HG03108 (cell line): ENCODE results near the gene KIF3C.
"Not testable (repeated sequence)": the region's sequence is repeated elsewhere in the genome, so short reads cannot be mapped to it uniquely, and the experiment has no call there.

Experiments used
- ATAC-seq: cut with Tn5 transposase; IDR thresholded peaks from one replicate; pipeline ENCODE4 v1.9.1; 2021; ENCODE audit warnings: moderate library complexity; ENCODE audit not compliant: unreplicated experiment

Gene KIF3C

GRCh38 chr2:26000561-26001082, 18.3 kb upstream of the KIF3C start:
- ATAC-seq = no peak

- ATAC-seq = not testable (repeated sequence)
Observed at GRCh38 chr2:25999406-25999805, 17.1 kb upstream of the KIF3C start.

- not testable (repeated sequence) for ATAC-seq
Observed at GRCh38 chr2:25998816-25999383, 16.6 kb upstream of the KIF3C start.

- ATAC-seq = no peak
Observed at GRCh38 chr2:25996844-25997243, 14.5 kb upstream of the KIF3C start.

- ATAC-seq = no peak
Observed at GRCh38 chr2:25994509-25994908, 12.2 kb upstream of the KIF3C start.

- ATAC-seq = no peak
Observed at GRCh38 chr2:25993049-25993448, 10.8 kb upstream of the KIF3C start.

GRCh38 chr2:25992556-25992955, 10.3 kb upstream of the KIF3C start:
- ATAC-seq = no peak

DNA sequence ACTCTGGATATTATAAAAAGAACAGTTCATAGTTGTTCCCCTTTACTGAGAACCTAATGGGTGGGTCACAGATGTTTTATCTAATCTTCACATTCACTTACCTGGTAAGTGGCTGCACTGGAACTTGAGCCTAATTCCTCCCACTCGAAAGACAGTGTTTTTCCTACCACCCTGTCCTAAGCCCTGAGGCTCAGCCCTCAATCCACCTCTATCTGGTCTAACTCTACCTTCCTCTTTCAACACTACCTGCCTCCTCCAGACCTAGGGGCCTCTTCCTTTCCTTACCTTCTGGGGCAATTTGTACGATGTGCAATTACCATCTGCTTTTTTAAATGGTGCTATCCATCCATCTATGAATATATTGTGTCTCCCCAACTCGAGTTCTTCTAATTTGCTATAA, 9.7 kb upstream of the KIF3C start:
- ATAC-seq = no peak

GRCh38 chr2:25989154-25989553, 6.9 kb upstream of the KIF3C start:
- ATAC-seq = no peak

DNA sequence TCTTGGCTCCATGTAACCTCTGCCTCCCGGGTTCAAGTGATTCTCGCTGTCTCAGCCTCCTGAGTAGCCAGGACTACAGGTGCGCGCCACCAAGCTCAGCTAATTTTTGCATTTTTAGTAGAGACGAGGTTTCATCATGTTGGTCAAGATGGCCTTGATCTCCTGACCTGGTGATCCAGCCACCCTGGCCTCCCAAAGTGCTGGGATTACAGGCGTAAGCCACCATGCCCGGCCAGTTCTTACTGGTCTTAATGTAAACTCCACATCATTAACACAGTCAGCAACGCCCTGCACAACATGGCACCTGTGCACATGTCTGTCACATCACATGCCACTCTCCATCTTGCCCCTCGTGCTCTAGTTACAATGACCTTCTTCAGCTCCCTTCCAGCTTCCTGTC, 5.8 kb upstream of the KIF3C start:
- no peak for ATAC-seq

DNA sequence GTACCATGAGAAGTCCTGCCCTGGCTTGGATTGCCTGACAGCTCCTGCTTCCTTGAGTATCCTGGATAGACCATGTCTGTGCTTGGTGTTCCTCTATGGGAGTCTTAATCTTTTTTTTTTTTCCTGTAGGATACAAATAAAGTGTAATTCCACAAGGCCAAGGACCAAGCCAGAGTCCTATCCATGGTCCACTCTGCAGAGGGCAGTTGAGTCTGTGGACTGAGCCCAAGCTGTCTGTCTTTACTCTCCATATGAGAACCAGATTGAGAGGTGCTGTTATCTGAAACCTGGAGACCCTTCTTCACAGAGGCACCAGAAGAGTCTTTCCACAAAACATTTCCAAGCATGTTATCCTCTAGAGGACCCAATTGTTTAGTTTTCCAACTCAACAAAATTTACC, 1.4 kb upstream of the KIF3C start:
- no peak for ATAC-seq

DNA sequence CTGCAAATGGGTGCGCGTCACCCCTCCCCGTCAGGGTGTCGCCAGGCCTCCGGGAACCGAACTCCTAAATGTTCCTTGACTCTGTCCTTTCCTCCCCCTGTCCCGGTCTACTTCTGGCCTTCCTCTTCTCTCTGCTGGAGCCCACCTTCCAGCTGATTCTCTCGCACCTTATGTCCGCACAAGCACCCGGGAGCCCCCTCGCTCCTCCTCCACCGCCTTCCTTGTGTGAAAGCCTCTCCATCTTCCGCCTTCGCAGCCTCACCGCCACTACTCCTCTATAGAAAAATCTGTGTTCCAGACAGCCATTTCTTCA, 627 bp upstream of the KIF3C start:
- ATAC-seq = no peak

DNA sequence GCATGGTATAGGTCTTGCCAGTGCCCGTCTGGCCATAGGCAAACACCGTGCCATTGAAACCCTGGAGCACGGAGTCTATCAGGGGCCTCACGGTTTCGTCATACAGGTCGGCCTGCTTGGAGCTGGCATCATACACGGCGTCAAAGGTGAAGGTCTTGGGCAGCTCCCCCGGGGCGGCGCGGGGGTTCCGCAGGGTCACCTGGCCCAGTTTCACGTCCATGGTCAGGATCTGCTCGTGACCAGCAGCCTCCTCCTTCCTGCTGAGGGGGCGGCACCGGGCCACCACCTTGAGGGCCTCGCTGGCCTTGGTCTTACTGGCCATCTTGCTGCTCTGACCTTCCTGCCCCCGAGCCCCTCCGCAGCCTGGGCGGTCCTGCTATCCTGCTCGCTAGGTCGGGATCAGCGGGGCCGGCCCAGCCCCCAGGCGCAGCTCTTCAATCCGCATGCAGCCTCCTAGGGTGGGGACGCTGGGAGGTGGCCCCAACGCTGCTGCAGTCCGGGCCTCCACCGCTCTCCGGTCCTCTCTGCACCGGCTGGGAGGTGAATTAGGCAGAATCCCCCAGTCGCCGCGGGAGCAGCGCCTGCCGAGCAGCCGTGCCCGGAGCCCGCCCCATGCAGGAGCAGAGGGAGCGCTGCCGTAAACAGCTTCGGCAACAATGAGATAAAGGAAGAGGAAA, 563 bp downstream of the KIF3C start:
- ATAC-seq = no peak

GRCh38 chr2:25980951-25981350, 1.3 kb downstream of the KIF3C start:
- no peak for ATAC-seq

DNA sequence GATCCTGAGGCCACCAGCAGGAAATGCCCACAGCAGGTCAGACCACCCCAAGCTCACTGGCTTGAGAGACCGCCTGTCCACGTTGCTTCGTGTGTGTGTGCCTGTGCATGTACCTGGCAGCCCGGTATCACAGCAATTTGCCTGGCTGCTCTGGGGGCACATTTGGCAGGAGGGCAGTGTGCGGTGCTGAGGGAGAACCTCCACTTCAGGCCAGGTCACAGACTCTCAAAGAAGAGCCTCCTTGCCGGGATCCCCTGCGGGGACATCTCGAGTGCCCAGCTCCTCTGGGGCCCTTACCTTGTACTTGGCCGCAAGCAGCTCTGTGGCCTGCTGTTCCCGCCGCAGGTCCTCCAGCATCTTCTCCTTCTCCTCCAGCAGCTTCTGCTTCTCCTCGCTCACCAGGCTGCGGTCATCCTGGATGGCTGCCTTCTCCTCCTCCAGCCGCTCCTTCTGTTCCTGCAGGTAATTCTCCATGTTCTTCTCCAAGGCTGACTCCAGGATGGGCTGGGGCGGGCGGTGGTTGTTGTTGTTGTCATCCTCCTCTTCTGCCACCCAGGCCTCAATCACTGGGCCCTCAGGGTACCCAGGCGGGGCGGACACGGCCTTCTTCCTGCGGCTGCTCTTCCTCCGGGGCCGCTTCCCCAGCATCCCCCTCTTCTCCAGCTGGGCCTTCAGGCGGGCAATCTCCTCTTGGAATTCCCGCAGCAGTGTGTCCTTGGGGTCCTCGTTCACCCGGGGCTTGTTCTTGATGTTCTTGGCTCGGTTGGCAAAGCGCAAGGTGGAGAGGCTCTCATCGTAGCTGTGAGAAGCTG, 2.0 kb downstream of the KIF3C start:
- ATAC-seq = no peak

DNA sequence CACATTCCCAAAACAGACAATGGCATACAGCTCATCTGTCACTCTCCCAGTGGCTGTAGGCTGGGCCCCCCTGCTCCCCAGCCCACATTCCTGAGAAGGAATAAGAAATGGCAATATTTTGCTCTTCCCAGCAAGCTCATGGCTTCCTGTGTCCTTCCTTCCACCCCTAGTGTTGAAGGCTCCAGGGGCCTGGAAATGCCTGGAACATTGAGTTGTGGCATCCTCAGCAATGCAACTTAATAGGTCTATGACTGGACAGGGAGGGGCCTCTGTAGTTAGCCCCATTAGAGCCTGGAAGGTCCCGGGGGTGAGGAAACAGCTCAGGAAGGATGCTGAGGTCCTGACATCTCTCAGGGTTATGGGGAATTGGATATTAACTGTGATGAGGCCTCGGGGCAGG, 3.3 kb downstream of the KIF3C start:
- ATAC-seq = no peak

GRCh38 chr2:25977768-25978167, 4.5 kb downstream of the KIF3C start:
- ATAC-seq = no peak

DNA sequence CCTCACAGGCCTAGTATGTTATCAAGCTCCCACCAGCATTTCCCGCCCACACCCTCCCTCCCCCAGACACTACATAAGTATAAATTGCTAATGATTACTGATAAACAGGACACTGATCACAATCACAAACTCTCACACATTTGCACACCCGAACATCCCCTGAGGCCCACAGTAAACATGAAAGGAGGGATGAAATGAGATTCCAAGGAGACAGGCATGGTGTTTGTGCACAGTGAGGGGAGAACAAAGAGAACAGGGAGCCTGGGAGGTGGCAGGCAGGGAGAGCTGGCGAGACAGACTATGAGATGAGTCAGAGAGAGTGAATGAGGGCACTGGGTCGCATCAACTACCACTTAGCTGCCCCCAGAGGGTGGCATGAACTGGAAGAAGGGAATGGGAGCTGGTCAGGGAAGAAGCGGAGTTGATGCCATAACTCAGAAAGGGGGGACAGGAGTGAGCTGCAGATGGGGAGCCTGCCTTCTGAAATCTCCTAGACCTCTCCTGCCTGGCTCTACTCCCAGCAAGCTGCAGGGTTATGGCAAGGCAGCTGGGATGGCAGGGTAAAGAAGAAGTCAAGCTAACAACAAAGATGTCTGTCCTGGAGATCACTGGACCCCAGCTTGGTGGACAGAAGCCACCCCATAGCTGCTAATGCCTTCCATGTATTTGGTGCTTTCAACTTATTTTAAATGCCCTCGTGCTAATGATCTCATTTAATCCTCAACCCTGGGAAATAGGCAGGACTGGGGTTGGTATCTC, 5.1 kb downstream of the KIF3C start:
- no peak for ATAC-seq

- ATAC-seq = no peak
Observed at GRCh38 chr2:25972049-25972823, 10.1 kb downstream of the KIF3C start.

- no peak for ATAC-seq
Observed at GRCh38 chr2:25971596-25971995, 10.7 kb downstream of the KIF3C start.
